Transverse colon (tissue), 3 donors: ENCODE data around the gene MAP3K12.

ENCODE experiments used
- EP300 ChIP-seq: sonication (generic); formaldehyde crosslinking; IDR thresholded peaks from one replicate; pipeline ENCODE4 v1.6.1; 2017; ENCODE audit warnings: antibody characterized with exemption, low read depth
- TF ChIP-seq, protein P1 (sequence below), 5 experiments: fragments of 200-600 bp in 3 of 5; fragments of 450-650 bp in 2 of 5; sonication (generic) in 3 of 5; IDR thresholded peaks; 1 replicate in 2 of 5; 2 replicates in 3 of 5; pipeline ENCODE4 v1.5.1; 2016 to 2017; ENCODE audit warnings: antibody characterized with exemption in 5 of 5, inconsistent platforms in 3 of 5, mild to moderate bottlenecking in 2 of 5, moderate library complexity in 1 of 5

DNA sequence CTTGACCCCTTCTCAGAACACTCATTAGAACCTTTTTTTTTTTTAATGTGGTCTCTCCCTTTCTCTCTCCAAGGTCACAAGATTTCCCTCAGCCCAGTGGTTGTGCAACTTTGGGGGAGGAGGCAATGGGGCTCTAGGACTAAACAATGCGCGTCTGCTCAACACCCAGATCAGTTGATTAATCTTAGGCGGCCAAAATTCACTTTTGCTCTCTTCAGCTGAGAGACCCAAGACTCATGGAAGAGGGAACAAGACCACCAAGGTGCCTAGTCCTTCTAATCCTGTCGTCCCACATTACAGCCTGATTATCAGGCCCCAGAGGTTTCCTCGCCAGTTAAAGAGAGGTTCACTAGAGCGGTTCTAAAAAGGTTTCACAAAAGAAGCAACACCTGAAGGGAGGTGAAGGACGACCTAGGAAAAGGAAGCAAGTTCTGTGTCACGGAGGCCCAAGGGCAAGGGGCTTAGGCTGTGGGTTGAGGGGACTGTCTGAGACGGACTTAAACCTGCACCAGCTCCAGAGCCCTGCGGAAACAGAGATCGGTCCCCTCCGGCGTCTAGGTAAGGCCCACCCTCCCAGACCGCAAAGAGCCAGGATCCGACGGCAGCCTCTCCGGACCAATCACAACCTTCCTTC, 1.0 kb upstream of the MAP3K12 start:
- TF ChIP-seq EP300 = no peak
- TF ChIP-seq, protein P1, sequence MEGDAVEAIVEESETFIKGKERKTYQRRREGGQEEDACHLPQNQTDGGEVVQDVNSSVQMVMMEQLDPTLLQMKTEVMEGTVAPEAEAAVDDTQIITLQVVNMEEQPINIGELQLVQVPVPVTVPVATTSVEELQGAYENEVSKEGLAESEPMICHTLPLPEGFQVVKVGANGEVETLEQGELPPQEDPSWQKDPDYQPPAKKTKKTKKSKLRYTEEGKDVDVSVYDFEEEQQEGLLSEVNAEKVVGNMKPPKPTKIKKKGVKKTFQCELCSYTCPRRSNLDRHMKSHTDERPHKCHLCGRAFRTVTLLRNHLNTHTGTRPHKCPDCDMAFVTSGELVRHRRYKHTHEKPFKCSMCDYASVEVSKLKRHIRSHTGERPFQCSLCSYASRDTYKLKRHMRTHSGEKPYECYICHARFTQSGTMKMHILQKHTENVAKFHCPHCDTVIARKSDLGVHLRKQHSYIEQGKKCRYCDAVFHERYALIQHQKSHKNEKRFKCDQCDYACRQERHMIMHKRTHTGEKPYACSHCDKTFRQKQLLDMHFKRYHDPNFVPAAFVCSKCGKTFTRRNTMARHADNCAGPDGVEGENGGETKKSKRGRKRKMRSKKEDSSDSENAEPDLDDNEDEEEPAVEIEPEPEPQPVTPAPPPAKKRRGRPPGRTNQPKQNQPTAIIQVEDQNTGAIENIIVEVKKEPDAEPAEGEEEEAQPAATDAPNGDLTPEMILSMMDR (IDR thresholded peaks at IDR 0.05) = no peak
